HG03571 (cell line): ENCODE measurements around the gene PPM1B.
"Not testable (repeated sequence)": the region's sequence is repeated elsewhere in the genome, so short reads cannot be mapped to it uniquely, and the experiment has no call there.

ENCODE experiments used
- ATAC-seq: cut with Tn5 transposase; IDR thresholded peaks from one replicate; pipeline ENCODE4 v1.9.1; 2021; ENCODE audit not compliant: unreplicated experiment

The PPM1B gene

DNA sequence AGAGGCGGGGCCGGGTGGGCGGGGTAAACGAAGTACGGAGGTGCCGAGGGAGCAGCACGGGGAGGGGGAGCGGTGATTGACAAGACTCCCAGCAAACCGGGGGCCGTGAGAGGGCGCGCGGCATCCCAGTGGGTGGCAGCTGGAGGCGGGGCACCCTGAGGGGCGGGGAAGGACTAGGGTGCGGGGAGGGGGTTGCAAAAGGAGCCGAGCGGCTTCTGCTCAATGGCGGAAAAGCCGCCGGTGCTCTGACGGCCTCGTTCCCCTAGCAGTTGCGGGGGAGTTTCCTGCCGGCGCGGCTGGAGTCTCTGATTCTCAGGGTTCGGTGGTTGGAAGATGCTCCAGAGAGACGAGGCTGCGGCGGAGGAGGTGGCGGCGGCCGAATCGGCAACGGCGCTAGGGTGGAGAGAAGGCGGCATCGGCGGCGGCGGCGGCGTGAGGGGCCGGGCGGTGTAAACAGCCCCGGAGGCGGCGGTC lies at the start of gene PPM1B:
PPM1B (plus strand) TSS at position 195 of the 474 bp plus-strand sequence. CDS start 32,325 bp downstream, outside the sequence.
- peak; percentile 73 for ATAC-seq

DNA sequence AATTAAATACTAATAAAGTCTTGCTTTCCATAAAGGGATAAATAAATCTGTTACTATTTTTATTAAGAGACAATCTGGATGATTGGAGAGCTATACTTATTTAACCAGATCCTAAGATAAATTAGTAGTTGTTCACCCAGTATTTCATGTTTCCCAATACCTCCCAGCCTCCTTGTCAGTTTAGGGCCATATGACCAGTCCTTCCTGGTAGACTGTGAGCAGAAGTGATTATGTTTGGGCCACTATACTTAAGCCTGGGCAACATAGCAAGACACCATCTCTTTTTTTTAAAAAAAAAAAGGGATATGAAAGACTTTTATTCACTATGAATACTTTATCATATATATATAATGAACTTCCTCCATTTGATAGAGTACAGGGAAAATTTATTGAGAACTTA lies 48.8 kb upstream of the PPM1B start:
- ATAC-seq: no peak

- no peak for ATAC-seq
Observed at GRCh38 chr2:44120428-44120827, 48.2 kb upstream of the PPM1B start.

DNA sequence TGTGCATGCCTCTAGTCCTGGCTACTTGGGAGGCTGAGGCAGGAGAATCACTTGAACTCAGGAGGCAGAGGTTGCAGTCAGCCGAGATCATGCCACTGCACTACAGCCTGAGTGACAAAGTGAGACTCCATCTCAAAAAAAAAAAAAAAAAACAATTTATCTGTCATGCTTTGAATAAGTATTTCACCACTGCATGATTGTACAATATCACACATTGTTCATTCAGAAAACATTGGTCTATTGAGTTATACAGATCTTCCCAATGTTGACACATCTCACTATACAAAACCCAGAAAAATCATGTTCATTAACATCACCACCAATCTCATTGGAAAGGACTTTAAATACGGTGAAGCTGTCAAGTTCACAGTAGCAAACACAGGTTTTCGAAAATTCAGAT lies 46.8 kb upstream of the PPM1B start:
- no peak for ATAC-seq

DNA sequence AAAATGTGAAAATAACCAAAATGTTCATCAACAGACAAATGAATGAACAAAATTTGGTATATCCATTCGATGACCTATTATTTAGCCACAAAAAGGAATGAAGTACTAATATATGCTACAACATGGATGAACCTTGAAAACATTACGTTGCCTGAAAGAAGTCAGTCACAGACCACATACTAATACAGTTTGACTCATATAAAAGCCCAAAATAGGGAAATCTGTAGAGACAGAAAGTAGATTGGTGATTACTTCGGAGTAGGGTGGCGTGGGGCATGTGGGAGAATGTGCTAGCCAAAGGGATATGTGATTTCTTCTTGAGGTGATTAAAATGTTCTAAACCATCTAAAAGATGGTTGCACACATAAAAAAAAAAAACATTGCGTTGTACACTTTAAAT lies 44.2 kb upstream of the PPM1B start:
- no peak for ATAC-seq

GRCh38 chr2:44126106-44126797 lies 42.4 kb upstream of the PPM1B start:
- no peak for ATAC-seq

DNA sequence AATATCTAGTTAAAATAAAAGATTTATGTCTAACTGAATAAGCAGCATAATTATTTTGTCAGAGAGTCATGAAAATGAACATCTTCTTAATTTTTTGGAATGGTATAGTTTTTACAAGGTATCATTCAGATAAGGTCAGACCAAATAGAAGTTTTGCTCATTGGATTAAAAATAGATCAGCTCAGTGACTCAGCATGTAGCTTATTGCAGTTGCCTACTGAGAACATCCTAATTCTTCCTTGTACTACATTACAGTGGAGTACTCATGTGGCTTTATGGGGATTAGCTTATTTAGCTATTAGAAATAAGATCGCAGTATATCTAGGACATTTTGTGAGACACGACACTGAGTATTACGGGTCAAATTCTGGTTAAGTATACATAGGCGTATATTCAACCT lies 38.2 kb upstream of the PPM1B start:
- ATAC-seq: no peak

- no peak for ATAC-seq
Observed at GRCh38 chr2:44131177-44131576, 37.5 kb upstream of the PPM1B start.

- not testable (repeated sequence) for ATAC-seq
Observed at GRCh38 chr2:44133602-44134001, 35.1 kb upstream of the PPM1B start.

GRCh38 chr2:44134848-44135247 lies 33.8 kb upstream of the PPM1B start:
- ATAC-seq: no peak

DNA sequence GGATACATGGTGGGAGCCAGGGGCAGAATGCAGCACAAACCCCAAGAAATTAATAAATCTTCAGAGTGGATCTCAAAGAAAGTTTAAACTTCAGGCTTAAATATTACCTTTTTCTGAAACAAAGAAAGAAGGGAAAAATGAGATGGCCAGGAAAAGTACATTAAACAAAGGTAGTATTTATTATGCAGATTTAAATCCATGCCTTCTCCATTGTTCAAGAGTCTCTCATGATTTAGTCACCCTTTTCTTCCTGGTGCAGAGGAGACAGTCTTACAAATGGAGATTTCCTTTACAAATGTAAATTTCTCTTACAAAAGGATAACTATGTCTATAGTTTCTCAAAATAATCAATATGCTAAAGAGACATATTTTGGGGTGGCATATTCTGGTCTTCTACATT lies 33.4 kb upstream of the PPM1B start:
- ATAC-seq: no peak

DNA sequence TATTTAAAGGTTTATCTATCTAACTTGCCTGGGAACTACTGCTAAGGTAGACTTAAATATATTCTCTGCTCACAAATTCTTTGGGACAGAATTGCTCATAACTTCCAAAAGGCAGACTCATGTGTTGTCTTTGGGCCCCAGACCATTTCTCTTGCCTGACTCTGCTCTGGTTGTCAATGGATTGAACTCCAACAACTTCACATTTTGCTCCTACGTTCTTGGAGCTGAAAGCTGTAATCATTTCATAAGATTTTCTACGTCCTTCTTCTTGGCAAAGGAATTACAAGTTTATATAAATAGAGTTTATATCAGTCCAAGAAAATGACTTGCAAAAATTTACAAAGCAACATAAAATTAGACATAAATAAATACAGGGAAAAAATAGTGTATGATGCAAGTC lies 32.9 kb upstream of the PPM1B start:
- ATAC-seq: no peak

GRCh38 chr2:44136252-44136651 lies 32.4 kb upstream of the PPM1B start:
- no peak for ATAC-seq

DNA sequence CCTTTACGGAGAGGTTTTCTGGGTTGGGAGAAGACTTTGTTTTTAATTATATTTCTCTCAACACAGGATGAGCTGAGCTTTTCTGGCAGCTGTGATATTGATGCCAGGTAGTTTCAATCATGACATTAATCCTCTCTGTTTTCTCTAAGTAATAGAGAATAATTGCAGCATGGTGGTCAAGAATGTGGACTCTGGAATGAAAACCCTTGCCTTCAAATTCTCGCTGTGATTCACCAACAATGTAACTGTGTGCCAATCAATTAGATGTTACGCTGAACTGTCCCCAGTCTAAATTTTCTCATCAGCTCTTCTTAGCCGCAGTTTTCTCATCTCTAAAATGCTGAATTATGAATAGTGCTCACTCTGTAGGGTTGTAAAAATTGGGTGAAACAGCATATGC lies 31.6 kb upstream of the PPM1B start:
- no peak for ATAC-seq

DNA sequence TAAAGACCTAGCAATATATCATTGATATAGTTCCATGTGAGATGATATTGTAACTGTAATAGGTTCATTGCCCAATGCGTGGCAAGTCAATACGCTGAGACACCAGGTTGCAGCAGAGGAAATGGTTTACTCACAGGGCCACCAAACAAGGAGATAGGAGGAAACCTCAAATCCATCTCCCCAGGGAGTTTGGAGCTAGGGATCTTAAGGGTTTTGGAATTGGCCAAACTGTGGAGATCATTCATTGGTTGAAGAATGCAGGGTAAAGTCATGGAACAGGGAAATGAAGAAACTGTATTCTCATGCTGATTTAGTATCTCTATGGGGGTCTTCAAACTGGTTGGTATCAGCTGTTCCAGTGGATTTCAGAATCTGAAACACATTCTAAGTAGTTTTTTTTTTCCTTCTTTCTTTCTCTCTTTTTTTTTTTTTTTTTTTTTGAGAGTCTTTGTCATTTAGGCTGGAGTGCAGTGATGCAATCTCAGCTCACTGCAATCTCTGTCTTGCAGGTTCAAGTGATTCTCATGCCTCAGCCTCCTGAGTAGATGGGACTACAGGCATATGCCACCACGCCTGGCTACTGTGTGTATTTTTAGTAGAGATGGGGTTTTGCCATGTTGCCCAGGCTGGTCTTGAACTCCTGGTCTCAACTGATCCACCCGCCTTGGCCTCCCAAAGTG lies 30.7 kb upstream of the PPM1B start:
- ATAC-seq: no peak

- no peak for ATAC-seq
Observed at GRCh38 chr2:44139741-44140140, 28.9 kb upstream of the PPM1B start.

DNA sequence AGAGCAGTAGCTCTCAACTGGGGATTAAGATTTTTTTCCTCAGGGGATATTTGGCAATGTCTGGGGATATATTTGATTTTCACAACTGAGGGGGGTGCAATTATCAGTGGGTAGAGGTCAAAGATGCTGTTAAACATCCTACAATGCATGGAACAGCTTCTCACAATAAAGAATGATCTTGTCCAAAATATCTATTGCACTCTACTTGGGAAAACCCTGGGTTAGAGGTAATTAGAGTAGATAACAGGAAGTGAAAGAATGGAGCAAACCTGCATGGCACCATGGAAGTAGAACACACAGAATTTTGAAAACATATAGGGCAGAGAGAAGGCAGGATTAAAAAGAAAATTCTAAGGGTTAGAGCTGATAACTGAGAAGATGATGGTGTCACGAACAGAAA lies 26.4 kb upstream of the PPM1B start:
- ATAC-seq: no peak

DNA sequence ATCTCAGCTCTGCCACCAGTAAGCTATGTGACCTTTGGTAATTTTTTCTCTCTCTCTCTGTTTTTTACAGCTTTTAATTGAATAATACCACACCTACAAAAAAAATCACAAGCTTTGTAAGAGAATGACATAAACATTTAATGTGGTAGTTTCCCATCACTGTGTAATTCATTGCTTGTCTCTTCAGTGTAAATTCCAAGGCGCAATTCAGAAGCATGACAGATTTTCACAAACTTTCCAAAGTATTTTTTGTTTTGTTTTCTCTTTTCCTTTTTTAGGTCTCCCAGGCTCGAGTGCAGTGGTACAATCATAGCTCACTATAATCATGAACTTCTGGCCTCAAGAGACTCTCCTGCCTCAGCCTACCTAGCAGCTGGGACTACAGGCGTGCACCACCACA lies 25.0 kb upstream of the PPM1B start:
- no peak for ATAC-seq

GRCh38 chr2:44148999-44149398 lies 19.7 kb upstream of the PPM1B start:
- no peak for ATAC-seq

DNA sequence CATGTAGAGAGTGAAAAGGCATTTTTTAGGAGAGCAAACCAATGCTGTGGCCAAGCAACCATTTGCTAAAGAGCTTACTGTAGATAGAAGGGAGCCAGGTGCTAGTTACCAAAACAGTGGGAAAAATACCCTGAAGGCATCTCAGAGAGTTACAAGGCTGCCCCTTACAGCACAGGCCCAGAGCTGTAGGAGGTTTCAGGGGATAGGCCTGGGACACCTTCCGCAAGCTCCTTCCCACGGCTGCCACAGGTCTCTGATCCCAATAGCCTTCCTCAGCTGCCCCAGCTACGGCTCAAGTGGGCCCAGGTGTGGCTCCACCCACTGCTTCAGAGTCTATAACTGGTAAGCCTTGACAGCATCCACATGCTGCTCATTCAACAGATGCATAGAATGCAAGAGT lies 18.2 kb upstream of the PPM1B start:
- no peak for ATAC-seq

DNA sequence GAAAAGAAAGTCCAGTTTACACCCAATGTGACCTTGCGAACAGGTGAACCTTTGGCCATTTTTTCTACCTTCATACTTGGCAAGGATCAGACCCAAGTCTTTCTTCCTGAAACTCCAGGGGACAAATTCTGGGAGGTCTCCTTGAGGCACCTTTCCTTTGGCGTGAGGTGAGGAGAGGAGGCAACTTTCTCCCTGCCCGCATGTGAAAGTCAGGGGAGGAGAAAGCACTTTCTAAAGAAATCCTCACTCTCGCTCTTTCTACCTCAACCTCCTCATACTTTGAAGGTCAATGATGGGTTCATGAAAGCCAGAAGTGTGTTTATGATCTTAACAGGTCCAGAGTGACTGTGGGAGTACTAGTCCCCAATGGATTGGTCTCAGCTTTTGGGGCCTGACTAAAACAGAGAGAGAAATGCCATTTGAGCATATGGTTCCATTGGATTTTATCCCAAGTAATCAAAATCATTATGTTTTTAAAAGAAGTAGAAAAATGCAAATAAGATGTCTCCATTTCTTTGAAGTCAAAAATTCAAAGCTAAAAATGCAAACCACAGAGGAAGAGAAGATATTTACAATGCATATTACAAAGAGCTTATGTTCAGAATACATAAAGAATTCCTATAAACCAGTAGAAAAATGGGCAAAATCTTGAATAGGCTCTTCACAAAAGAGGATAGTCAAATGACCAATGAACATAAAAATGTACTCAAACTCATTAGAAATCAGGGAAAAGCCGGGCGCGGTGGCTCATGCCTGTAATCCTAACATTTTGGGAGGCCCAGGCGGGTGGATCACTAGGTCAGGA lies 15.6 kb upstream of the PPM1B start:
- no peak for ATAC-seq
